Body of pancreas (tissue), 4 donors: ENCODE data around the gene ZNF177.

Experiments
- CTCF ChIP-seq, 7 experiments: fragments of 450-650 bp in 4 of 7; fragments of 200-600 bp in 3 of 7; sonication (generic) in 3 of 7; IDR thresholded peaks; one replicate each; pipeline ENCODE4 v1.5.1; 2016 to 2019; ENCODE audit warnings: antibody characterized with exemption in 7 of 7
- POLR2A ChIP-seq, 3 donors: fragments of 450-650 bp; IDR thresholded peaks; one replicate each; pipeline ENCODE4 v1.6.1; 2016; ENCODE audit warnings: antibody characterized with exemption in 3 of 3, mild to moderate bottlenecking in 2 of 3

GRCh38 chr19:9427941-9428340 lies 65.1 kb downstream of the ZNF177 start:
- no peak for TF ChIP-seq CTCF (IDR thresholded peaks at IDR 0.05)
- TF ChIP-seq POLR2A (IDR thresholded peaks at IDR 0.05) = no peak
